NAMALWA (cell line): ENCODE results near the gene OR4B1.
"Not testable (repeated sequence)": the region's sequence is repeated elsewhere in the genome, so short reads cannot be mapped to it uniquely, and the experiment has no call there.

Experiments used
- DNase-seq: peaks from one replicate; pipeline ENCODE4 v3.0.0-alpha.2; 2015; ENCODE audit warnings: low spot score

OR4B1 gene

DNA sequence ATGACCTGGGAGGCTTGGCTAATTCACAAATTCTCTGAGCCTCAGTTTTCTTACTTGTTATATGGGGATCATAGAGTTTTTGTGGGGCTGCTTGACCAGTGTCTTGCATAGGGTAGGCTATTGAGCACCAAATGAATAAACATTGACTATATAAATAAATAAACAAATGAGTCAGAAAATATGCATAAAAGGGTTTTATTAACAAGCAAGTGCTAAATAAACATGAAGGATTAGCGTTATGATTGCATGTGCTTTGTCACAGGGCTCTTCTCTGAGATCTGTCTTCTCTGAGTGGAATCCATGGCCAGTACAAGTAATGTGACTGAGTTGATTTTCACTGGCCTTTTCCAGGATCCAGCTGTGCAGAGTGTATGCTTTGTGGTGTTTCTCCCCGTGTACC, at the start of gene OR4B1:
Gene OR4B1, plus strand, starts transcription at position 301 of the 400 bp plus-strand sequence. Its CDS starts 0 bp downstream, at position 301.
- DNase-seq = no peak

DNA sequence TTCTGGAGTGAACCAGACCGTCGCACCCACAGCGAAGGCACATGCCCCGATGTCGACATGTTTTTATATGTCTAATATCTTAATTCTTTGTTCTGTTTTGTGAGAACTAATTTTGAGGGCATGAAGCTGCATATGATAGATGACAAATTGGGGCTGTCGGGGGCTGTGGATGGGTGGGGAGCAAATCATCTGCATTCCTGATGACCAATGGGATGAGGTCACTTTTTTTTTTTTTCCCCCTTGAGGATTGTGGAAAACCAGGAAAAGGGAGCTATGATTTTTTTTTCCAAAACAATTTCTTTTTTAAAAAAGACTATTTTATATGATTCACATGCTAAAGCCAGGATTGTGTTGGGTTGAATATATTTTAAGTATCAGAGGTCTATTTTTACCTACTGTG, 49.2 kb upstream of the OR4B1 start:
- no peak for DNase-seq

DNA sequence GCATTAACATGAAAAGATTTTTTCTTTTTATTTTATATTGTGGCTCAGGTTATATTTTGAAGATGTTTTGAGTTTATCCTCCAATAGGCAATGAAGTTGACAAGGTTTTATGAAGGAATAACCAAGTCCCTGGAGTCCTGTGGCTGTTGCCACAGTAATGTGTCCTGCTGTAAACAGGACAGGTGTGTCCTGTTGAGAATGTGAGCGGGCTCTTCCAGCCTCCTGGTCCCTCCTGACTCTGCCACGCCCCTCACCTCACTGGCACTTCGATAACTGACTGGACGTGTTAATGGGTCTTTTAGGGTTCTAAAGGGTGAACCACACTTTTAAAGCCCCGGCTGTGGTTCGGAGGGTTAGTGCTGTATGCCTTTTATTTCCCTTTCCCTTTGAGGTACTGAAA, 47.8 kb upstream of the OR4B1 start:
- DNase-seq = no peak

DNA sequence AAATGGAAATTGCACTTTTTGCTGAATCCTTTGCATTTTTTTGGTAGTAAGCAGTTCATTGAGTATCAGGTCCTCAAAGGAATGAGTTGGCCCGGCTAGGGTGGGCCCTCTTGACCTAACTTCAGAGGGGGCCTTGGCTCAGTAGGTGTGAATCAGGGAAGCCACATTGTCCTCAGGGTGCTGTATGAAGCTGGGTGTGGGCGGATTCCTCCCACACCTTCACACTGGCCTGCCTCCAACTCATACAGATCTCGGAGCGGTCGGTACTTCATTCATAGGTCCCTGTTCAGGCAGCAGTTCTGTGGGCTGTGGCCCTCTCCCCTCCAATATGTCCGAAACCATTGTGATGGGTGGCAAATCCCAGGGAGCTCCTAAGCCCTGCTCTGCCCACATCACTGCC, 47.4 kb upstream of the OR4B1 start:
- DNase-seq = no peak

DNA sequence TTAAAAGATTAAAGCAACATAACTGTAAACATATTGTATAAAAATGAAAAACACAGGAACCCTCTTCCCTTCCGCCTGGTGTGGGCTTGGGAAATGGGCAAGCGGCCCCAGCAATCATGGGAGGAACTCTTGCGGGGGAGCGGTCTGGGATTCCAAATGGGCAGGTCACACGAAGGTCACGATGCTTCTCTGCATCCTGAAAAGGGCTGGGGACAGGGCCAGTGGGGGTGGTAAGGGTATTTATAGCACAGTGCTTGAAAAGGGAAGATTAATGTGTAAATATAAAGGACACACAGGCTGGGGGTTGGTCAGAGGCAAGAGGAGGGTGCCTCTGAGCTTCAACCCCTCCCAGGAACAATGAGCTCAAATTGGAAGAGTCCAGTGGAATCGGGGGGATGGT, 46.9 kb upstream of the OR4B1 start:
- no peak for DNase-seq

GRCh38 chr11:48170241-48171233, 46.1 kb upstream of the OR4B1 start:
- DNase-seq = peak; percentile 47

GRCh38 chr11:48172818-48173609, 43.6 kb upstream of the OR4B1 start:
- peak; percentile 73 for DNase-seq

- DNase-seq = no peak
Measured at GRCh38 chr11:48177661-48178060, 38.9 kb upstream of the OR4B1 start.

- DNase-seq = no peak
Measured at GRCh38 chr11:48180627-48181026, 36.0 kb upstream of the OR4B1 start.

- no peak for DNase-seq
Measured at GRCh38 chr11:48182860-48183526, 33.6 kb upstream of the OR4B1 start.

DNA sequence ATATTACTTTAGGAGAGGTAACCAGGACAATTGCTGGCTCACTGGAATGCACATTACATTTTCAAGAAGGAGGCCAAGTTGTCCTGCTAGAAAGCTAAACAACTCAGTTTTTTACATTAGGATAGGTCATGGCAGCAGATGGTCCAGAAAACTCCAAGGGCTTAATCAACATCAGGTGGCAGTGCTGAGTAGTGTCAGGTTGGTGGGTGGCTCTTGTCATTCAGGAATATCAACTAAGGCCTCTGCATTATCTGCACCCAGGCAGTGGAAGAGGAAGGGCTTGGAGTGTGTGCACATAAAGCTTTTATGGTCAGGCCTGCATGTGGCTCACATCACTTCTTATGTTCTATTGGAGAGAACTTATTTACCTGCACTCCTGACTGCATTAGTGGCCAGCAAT, 32.2 kb upstream of the OR4B1 start:
- no peak for DNase-seq

DNA sequence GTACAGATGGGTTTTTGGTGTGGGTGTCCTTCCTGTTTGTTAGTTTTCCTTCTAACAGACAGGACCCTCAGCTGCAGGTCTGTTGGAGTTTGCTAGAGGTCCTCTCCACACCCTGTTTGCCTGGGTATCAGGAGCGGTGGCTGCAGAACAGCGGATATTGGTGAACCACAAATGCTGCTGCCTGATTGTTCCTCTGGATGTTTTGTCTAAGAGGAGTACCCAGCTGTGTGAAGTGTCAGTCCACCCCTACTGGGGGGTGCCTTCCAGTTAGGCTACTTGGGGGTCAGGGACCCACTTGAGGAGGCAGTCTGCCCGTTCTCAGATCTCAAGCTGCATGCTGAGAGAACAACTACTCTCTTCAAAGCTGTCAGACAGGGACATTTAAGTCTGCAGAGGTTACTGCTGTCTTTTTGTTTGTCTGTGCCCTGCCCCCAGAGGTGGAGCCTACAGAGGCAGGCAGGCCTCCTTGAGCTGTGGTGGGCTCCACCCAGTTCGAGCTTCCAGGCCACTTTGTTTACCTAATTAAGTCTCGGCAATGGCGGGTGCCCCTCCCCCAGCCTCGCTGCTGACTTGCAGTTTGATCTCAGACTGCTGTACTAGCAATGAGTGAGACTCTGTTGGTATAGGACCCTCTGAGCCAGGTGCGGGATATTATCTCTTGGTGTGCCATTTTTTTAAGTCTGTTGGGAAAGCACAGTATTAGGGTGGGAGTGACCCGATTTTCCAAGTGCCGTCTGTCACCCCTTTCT, 25.5 kb upstream of the OR4B1 start:
- DNase-seq = not testable (repeated sequence)

- DNase-seq = no peak
Measured at GRCh38 chr11:48193876-48194275, 22.7 kb upstream of the OR4B1 start.

GRCh38 chr11:48207881-48208280, 8.7 kb upstream of the OR4B1 start:
- DNase-seq = no peak

DNA sequence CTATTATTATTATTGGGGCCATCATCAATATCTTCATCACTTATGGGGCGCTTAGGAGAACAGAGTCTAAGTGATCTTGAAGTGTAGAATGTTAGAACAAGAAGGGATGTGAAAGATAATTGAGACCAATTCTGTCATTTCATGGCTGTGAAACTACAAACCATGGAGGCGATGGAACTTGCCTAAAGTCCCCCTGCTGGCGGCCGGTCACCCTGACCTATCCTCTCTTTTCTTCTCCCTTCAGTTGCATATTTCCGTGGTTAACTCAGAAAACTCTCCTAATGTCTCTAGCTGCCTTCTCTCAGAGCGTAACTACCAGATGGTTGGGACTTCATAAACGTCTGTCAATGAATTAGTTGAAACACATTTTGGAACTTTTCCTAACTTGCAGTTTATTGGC, 6.6 kb upstream of the OR4B1 start:
- DNase-seq = peak; percentile 18

GRCh38 chr11:48228761-48229160, 12.2 kb downstream of the OR4B1 start:
- DNase-seq = no peak

- not testable (repeated sequence) for DNase-seq
Measured at GRCh38 chr11:48230057-48230456, 13.4 kb downstream of the OR4B1 start.

DNA sequence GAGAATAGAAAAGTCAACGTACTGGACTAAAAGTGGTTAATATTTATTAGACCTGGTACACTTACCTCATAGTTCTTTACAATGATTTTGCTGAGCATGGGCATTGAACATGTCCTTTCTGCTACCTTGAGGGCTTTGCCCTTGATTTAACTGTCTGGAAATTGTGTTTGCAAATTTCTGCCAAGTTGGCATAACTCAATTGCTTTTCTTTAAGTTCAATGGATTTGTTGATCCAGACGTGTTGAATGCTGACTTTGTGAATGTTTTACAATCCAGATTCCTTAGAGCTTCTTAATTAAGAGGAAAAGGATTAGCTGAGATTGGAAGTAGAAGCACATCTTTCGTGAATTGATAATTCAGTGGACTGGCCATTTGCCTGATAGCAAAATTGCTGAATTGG, 21.1 kb downstream of the OR4B1 start:
- no peak for DNase-seq

DNA sequence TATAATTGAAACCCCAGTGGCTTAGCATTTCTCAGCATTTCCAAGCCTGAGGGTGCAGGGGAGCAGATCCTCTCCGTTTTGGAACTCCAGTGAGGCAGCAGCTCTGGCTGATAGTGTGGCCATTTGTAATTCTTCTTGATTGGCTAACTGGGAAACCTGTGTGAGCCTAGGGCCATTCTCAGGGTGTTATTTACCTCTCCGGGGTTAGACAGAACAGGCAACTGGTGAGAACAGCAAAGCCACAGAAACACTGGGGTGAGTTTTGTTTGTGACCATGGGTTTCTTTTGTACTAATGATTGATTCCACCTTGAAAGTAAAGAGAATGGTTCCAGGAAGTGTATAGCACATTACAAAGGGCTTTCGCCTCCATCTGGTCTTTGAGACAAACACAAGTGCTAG, 25.9 kb downstream of the OR4B1 start:
- no peak for DNase-seq

GRCh38 chr11:48244804-48245203, 28.2 kb downstream of the OR4B1 start, which contains the start of gene OR4X2:
OR4X2 (plus strand) TSS chr11:48245104; CDS start chr11:48245104, 0 bp downstream.
- DNase-seq = no peak

DNA sequence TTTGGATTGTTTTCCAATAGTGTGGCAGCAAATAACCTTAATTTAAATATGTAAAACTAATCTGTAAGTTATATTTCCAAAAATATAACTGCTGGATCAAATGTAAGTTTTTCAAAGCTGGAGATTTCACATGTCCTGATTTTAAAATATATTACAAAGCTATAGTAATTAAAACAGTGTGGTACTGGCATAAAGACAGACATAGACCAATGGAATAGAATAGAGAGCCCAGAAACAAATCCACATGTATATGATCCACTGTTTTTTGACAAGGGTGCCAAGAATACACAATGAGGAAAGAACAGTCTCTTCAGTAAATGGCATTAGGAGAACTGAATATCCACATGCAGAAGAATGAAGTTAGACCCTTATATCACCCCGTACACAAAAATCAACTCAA, 32.3 kb downstream of the OR4B1 start:
- DNase-seq = no peak

- DNase-seq = no peak
Measured at GRCh38 chr11:48261600-48261999, 45.0 kb downstream of the OR4B1 start.
